ENCODE data around the gene HRG. TPM values are rescaled to one million over a fixed set of nuclear protein-coding genes. Genes with fewer than 3 reads are reported as not detected.

Gene HRG
- polyA plus RNA-seq, 1 of the 3 experiments (the other 2 are of a cell fraction): not detected

DNA sequence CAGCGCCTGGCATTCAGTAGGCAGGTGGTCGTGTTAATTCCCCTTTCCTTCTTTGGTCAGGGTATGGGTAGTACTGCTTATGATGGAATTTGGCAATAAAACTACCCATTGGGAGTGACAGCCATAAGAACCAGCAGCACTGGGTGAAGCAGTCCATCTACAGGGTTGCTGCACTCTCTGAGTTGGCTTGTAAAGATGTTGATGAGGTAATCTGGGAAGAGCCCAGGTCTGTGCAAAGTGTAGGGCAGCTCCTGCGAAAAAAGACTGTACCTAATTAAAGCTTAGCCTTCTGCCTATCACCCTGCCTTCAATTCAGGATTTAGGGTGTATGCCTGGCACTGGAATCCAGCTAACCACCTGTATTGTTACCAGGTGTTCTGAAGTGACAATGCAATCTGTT, 30.3 kb upstream of the HRG start:
- CTCF ChIA-PET: interaction anchor here (1.3 kb wide), 1 partner anchor 21 kb away, joined by 4 read pairs; no protein-coding TSS in a partner anchor
- POLR2A ChIA-PET: no interaction called here

DNA sequence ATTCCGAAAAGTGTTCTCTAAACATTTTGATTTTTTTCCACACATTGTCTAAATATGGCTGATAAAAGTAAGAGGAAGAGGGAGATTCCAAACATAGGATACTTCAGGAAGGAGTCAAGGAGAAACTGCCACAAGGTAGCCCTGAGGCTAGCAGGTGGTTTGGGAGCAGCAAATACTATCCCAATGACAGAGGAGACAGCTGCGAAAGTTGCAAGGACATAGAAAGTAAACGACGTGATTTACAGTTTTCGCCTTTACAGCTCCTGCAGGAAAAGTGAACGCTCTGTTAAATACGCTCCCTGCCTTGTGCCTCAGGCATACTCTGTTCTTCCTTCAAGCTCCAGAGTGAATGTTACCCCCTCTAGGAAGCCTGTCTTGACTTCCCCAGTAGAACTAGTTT, 29.3 kb upstream of the HRG start:
- H3F3A ChIP-seq (replicated peaks; ENCODE audit: insufficient read depth): no peaks in the 10 kb centered on the region
- peaks cover 22% of the 10 kb centered on the region; the same call in 1 of the 2 replicates for H3K27me3 ChIP-seq (ENCODE audit: insufficient read depth)
- H3K36me3 ChIP-seq (replicated peaks in 1 of 2; ENCODE audit: control insufficient read depth in 1 of 2, insufficient read depth in 2 of 2, low read length in 1 of 2): no peaks in the 10 kb centered on the region
- H2AFZ ChIP-seq (ENCODE audit: low read depth): no peak overlapping the region
- H3K9me3 ChIP-seq: no peaks in the 10 kb centered on the region
- DNase-seq: no peak
- WGBS (ENCODE audit: low lambda C conversion rate): 57% methylated on average over 7 of the region's 7 CpGs
- no peaks in the 10 kb centered on the region for H4K20me1 ChIP-seq (ENCODE audit: insufficient read depth)
- H3K4me2 ChIP-seq: no peak overlapping the region
- H3K4me1 ChIP-seq (ENCODE audit: control insufficient read depth in 1 of 2, insufficient read depth in 2 of 2, low read depth in 1 of 2, low read length in 1 of 2): no peaks in the 10 kb centered on the region
- TF ChIP-seq, protein P1, sequence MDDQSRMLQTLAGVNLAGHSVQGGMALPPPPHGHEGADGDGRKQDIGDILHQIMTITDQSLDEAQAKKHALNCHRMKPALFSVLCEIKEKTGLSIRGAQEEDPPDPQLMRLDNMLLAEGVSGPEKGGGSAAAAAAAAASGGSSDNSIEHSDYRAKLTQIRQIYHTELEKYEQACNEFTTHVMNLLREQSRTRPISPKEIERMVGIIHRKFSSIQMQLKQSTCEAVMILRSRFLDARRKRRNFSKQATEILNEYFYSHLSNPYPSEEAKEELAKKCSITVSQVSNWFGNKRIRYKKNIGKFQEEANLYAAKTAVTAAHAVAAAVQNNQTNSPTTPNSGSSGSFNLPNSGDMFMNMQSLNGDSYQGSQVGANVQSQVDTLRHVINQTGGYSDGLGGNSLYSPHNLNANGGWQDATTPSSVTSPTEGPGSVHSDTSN (IDR thresholded peaks at IDR 0.05): no peak
- TF ChIP-seq, protein P2, sequence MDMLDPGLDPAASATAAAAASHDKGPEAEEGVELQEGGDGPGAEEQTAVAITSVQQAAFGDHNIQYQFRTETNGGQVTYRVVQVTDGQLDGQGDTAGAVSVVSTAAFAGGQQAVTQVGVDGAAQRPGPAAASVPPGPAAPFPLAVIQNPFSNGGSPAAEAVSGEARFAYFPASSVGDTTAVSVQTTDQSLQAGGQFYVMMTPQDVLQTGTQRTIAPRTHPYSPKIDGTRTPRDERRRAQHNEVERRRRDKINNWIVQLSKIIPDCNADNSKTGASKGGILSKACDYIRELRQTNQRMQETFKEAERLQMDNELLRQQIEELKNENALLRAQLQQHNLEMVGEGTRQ (IDR thresholded peaks at IDR 0.05; ENCODE audit: borderline replicate concordance, low read depth, low read length): no peak
- TF ChIP-seq NRF1 (IDR thresholded peaks at IDR 0.05; ENCODE audit: low read depth, low read length) (no peak), MEF2A (IDR thresholded peaks at IDR 0.05; ENCODE audit: borderline replicate concordance, low read depth) (no peak), FOSL2 (IDR thresholded peaks at IDR 0.05; ENCODE audit: borderline replicate concordance, low read depth) (no peak), NFIC (IDR thresholded peaks at IDR 0.05; ENCODE audit: borderline replicate concordance) (no peak), GATA2 (CRISPR knock-in tag; IDR thresholded peaks at IDR 0.05) (no peak), JUND (IDR thresholded peaks at IDR 0.05) (no peak), SIN3A (IDR thresholded peaks at IDR 0.05; ENCODE audit: borderline replicate concordance, low read depth, low read length) (no peak), RFX5 (IDR thresholded peaks at IDR 0.05; ENCODE audit: low read length) (no peak), POLR2AphosphoS5 (IDR thresholded peaks at IDR 0.05; ENCODE audit: low read depth, low read length) (no peak)
- TF ChIP-seq, protein P3, sequence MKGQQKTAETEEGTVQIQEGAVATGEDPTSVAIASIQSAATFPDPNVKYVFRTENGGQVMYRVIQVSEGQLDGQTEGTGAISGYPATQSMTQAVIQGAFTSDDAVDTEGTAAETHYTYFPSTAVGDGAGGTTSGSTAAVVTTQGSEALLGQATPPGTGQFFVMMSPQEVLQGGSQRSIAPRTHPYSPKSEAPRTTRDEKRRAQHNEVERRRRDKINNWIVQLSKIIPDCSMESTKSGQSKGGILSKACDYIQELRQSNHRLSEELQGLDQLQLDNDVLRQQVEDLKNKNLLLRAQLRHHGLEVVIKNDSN (IDR thresholded peaks at IDR 0.05; ENCODE audit: borderline replicate concordance, low read depth): no peak
- TF ChIP-seq, protein P4, sequence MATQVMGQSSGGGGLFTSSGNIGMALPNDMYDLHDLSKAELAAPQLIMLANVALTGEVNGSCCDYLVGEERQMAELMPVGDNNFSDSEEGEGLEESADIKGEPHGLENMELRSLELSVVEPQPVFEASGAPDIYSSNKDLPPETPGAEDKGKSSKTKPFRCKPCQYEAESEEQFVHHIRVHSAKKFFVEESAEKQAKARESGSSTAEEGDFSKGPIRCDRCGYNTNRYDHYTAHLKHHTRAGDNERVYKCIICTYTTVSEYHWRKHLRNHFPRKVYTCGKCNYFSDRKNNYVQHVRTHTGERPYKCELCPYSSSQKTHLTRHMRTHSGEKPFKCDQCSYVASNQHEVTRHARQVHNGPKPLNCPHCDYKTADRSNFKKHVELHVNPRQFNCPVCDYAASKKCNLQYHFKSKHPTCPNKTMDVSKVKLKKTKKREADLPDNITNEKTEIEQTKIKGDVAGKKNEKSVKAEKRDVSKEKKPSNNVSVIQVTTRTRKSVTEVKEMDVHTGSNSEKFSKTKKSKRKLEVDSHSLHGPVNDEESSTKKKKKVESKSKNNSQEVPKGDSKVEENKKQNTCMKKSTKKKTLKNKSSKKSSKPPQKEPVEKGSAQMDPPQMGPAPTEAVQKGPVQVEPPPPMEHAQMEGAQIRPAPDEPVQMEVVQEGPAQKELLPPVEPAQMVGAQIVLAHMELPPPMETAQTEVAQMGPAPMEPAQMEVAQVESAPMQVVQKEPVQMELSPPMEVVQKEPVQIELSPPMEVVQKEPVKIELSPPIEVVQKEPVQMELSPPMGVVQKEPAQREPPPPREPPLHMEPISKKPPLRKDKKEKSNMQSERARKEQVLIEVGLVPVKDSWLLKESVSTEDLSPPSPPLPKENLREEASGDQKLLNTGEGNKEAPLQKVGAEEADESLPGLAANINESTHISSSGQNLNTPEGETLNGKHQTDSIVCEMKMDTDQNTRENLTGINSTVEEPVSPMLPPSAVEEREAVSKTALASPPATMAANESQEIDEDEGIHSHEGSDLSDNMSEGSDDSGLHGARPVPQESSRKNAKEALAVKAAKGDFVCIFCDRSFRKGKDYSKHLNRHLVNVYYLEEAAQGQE (IDR thresholded peaks at IDR 0.05; ENCODE audit: low read depth, low read length): no peak
- TF ChIP-seq, protein P5, sequence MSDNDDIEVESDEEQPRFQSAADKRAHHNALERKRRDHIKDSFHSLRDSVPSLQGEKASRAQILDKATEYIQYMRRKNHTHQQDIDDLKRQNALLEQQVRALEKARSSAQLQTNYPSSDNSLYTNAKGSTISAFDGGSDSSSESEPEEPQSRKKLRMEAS (IDR thresholded peaks at IDR 0.05; ENCODE audit: low read depth): no peak
- ChIA-PET POLR2A (no interaction called here), CTCF (interaction anchor here (1.0 to 1.3 kb wide), 2 partner anchors 22 kb away, joined by 3 to 4 read pairs; no protein-coding TSS in a partner anchor)
- H3K79me2 ChIP-seq (ENCODE audit: insufficient read depth): no peaks in the 10 kb centered on the region
- H3K9ac ChIP-seq: no peak overlapping the region
- H3K4me3 ChIP-seq (ENCODE audit: low read depth in 2 of 2, low read length in 1 of 2): no peak overlapping the region
- no peaks in the 10 kb centered on the region for H3K9me2 ChIP-seq
- no peak overlapping the region for H3K27ac ChIP-seq (ENCODE audit: low read depth in 2 of 2, low read length in 1 of 2)

More for the DNA sequence above, 30.3 kb upstream of the HRG start:
- Histone ChIP-seq H3K9ac (no peak overlapping the region), H3K4me2 (no peak overlapping the region), H3K9me2 (no peaks in the 10 kb centered on the region), H2AFZ (ENCODE audit: low read depth) (no peak overlapping the region), H3K9me3 (no peaks in the 10 kb centered on the region), H3K4me3 (ENCODE audit: low read depth in 2 of 2, low read length in 1 of 2) (no peak overlapping the region), H3K27ac (ENCODE audit: low read depth in 2 of 2, low read length in 1 of 2) (no peak overlapping the region), H3K27me3 (ENCODE audit: insufficient read depth) (peaks cover 22% of the 10 kb centered on the region; the same call in 1 of the 2 replicates), H3K79me2 (ENCODE audit: insufficient read depth) (no peaks in the 10 kb centered on the region), H3K36me3 (replicated peaks in 1 of 2; ENCODE audit: control insufficient read depth in 1 of 2, insufficient read depth in 2 of 2, low read length in 1 of 2) (no peaks in the 10 kb centered on the region), H3F3A (replicated peaks; ENCODE audit: insufficient read depth) (no peaks in the 10 kb centered on the region), H4K20me1 (ENCODE audit: insufficient read depth) (no peaks in the 10 kb centered on the region), H3K4me1 (ENCODE audit: control insufficient read depth in 1 of 2, insufficient read depth in 2 of 2, low read depth in 1 of 2, low read length in 1 of 2) (no peaks in the 10 kb centered on the region)
- 10% methylated on average over 3 of the region's 3 CpGs for WGBS (ENCODE audit: low lambda C conversion rate)
- no peak for DNase-seq
- TF ChIP-seq ELF1 (IDR thresholded peaks at IDR 0.05) (no peak), MXI1 (IDR thresholded peaks at IDR 0.05; ENCODE audit: low read depth, low read length) (no peak), GABPA (IDR thresholded peaks at IDR 0.05; ENCODE audit: low read depth) (no peak), POLR2AphosphoS5 (IDR thresholded peaks at IDR 0.05; ENCODE audit: low read depth, low read length) (no peak), EP300 (IDR thresholded peaks at IDR 0.05; ENCODE audit: borderline replicate concordance in 1 of 2, low read depth in 1 of 2, low read length in 1 of 2) (no peak), TCF12 (IDR thresholded peaks at IDR 0.05) (no peak), YY1 (IDR thresholded peaks at IDR 0.05; ENCODE audit: low read depth) (no peak), FOXM1 (IDR thresholded peaks at IDR 0.05; ENCODE audit: low read depth) (no peak), RFX5 (IDR thresholded peaks at IDR 0.05; ENCODE audit: low read length) (no peak), SIN3A (IDR thresholded peaks at IDR 0.05; ENCODE audit: borderline replicate concordance, low read depth, low read length) (no peak)
- TF ChIP-seq, protein P6, sequence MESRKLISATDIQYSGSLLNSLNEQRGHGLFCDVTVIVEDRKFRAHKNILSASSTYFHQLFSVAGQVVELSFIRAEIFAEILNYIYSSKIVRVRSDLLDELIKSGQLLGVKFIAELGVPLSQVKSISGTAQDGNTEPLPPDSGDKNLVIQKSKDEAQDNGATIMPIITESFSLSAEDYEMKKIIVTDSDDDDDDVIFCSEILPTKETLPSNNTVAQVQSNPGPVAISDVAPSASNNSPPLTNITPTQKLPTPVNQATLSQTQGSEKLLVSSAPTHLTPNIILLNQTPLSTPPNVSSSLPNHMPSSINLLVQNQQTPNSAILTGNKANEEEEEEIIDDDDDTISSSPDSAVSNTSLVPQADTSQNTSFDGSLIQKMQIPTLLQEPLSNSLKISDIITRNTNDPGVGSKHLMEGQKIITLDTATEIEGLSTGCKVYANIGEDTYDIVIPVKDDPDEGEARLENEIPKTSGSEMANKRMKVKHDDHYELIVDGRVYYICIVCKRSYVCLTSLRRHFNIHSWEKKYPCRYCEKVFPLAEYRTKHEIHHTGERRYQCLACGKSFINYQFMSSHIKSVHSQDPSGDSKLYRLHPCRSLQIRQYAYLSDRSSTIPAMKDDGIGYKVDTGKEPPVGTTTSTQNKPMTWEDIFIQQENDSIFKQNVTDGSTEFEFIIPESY (IDR thresholded peaks at IDR 0.05; ENCODE audit: borderline replicate concordance, low read depth): no peak

Measured in SK-N-SH (cell line).